Effector memory CD4-positive, alpha-beta T cell (primary cell): ENCODE measurements around the gene PAOX.

Source experiments
- DNase-seq, 3 donors: peaks; one replicate each; pipeline ENCODE4 v3.0.0-alpha.2; 2020
- H3K27ac ChIP-seq: 2 replicates; pipeline ENCODE4 v1.7.0; 2013; ENCODE audit warnings: mild to moderate bottlenecking, low read length, moderate library complexity; ENCODE audit not compliant: insufficient read depth, poor library complexity, severe bottlenecking
- H3K27me3 ChIP-seq: replicated peaks from 2 replicates; pipeline ENCODE4 v1.7.0; 2013; ENCODE audit warnings: mild to moderate bottlenecking, low read length; ENCODE audit not compliant: insufficient read depth, control insufficient read depth, poor library complexity, severe bottlenecking
- H3K36me3 ChIP-seq: 2 replicates; pipeline ENCODE4 v1.7.0; 2013; ENCODE audit warnings: mild to moderate bottlenecking, low read length, moderate library complexity; ENCODE audit not compliant: control insufficient read depth, insufficient read depth
- H3K4me1 ChIP-seq: 2 replicates; pipeline ENCODE4 v1.7.0; 2013; ENCODE audit warnings: low read length, mild to moderate bottlenecking; ENCODE audit not compliant: control insufficient read depth, insufficient read depth, poor library complexity, severe bottlenecking
- H3K4me3 ChIP-seq: 2 replicates; pipeline ENCODE4 v1.7.0; 2013; ENCODE audit warnings: low read length, low read depth, mild to moderate bottlenecking; ENCODE audit not compliant: insufficient read depth, poor library complexity, severe bottlenecking
- H3K9me3 ChIP-seq: 2 replicates; pipeline ENCODE4 v1.7.0; 2013; ENCODE audit warnings: mild to moderate bottlenecking, low read length, moderate library complexity; ENCODE audit not compliant: control insufficient read depth
- total RNA-seq, 3 donors: gene quantifications; one replicate each; lab custom pipeline; 2026; lab: John Stamatoyannopoulos, UW

Gene PAOX
- total RNA-seq = 1.2 to 2.1 (median 1.2) reads per million in 3 donors

- Histone ChIP-seq H3K4me1 (peaks cover 13% of the 10 kb centered on the region), H3K27me3 (no peaks in the 10 kb centered on the region), H3K4me3 (peak within 1 kb of the TSS; percentile 96), H3K9me3 (no peaks in the 10 kb centered on the region), H3K27ac (peak within 1 kb of the TSS; percentile 51), H3K36me3 (no peaks in the 10 kb centered on the region)
- peak; percentile 53 to 61 (median 55) for DNase-seq
Observed at GRCh38 chr10:133379152-133379800, at the start of gene PAOX. PAOX (plus strand) TSS chr10:133379262; CDS start chr10:133379317, 55 bp downstream.

GRCh38 chr10:133329491-133330202, 49.4 kb upstream of the PAOX start:
- Histone ChIP-seq H3K4me1 (peaks cover 22% of the 10 kb centered on the region), H3K27me3 (peaks cover 39% of the 10 kb centered on the region), H3K9me3 (no peaks in the 10 kb centered on the region), H3K27ac (no peak overlapping the region), H3K4me3 (no peak overlapping the region), H3K36me3 (no peaks in the 10 kb centered on the region)
- DNase-seq = peak; percentile 70 to 76 (median 75)

- Histone ChIP-seq H3K36me3 (no peaks in the 10 kb centered on the region), H3K4me1 (peaks cover 35% of the 10 kb centered on the region), H3K27me3 (peaks cover 15% of the 10 kb centered on the region), H3K4me3 (no peak overlapping the region), H3K9me3 (no peaks in the 10 kb centered on the region), H3K27ac (no peak overlapping the region)
- DNase-seq = no peak
Observed at GRCh38 chr10:133332936-133333699, 45.9 kb upstream of the PAOX start.

GRCh38 chr10:133334503-133335245, 44.4 kb upstream of the PAOX start:
- no peaks in the 10 kb centered on the region for H3K9me3 ChIP-seq
- DNase-seq = no peak
- H3K27ac ChIP-seq = peak overlapping the region; percentile 71

GRCh38 chr10:133335246-133336117, 43.6 kb upstream of the PAOX start:
- peak overlapping the region; percentile 71 for H3K27ac ChIP-seq
- peak; percentile 79 to 87 (median 82) for DNase-seq
- peak overlapping the region; percentile 57 for H3K4me3 ChIP-seq
- H3K36me3 ChIP-seq = no peaks in the 10 kb centered on the region
- no peaks in the 10 kb centered on the region for H3K27me3 ChIP-seq
- H3K9me3 ChIP-seq = no peaks in the 10 kb centered on the region
- H3K4me1 ChIP-seq = peaks cover 28% of the 10 kb centered on the region

More at GRCh38 chr10:133334503-133335245, 44.4 kb upstream of the PAOX start:
- Histone ChIP-seq H3K4me3 (peak overlapping the region; percentile 57), H3K36me3 (no peaks in the 10 kb centered on the region), H3K4me1 (peaks cover 31% of the 10 kb centered on the region), H3K27me3 (no peaks in the 10 kb centered on the region)

GRCh38 chr10:133336118-133336576, 42.9 kb upstream of the PAOX start:
- Histone ChIP-seq H3K9me3 (no peaks in the 10 kb centered on the region), H3K4me1 (peaks cover 28% of the 10 kb centered on the region), H3K36me3 (no peaks in the 10 kb centered on the region), H3K27ac (peak overlapping the region; percentile 71), H3K27me3 (no peaks in the 10 kb centered on the region), H3K4me3 (peak overlapping the region; percentile 57)
- no peak for DNase-seq

GRCh38 chr10:133336577-133337369, 42.3 kb upstream of the PAOX start, which contains the start of gene CALY:
CALY (minus strand) TSS chr10:133336896; CDS start chr10:133328989, 7,907 bp downstream.
- no peaks in the 10 kb centered on the region for H3K36me3 ChIP-seq
- H3K9me3 ChIP-seq = no peaks in the 10 kb centered on the region
- peak; percentile 85 to 94 (median 87) for DNase-seq
- no peaks in the 10 kb centered on the region for H3K27me3 ChIP-seq
- H3K27ac ChIP-seq = peak within 1 kb of the TSS; percentile 71
- peak within 1 kb of the TSS; percentile 57 for H3K4me3 ChIP-seq
- peaks cover 28% of the 10 kb centered on the region for H3K4me1 ChIP-seq

- peak overlapping the region; percentile 24 for H3K4me3 ChIP-seq
- no peaks in the 10 kb centered on the region for H3K9me3 ChIP-seq
- peaks cover 28% of the 10 kb centered on the region for H3K4me1 ChIP-seq
- no peaks in the 10 kb centered on the region for H3K36me3 ChIP-seq
- no peak for DNase-seq
- no peaks in the 10 kb centered on the region for H3K27me3 ChIP-seq
- H3K27ac ChIP-seq = no peak overlapping the region
Observed at GRCh38 chr10:133337370-133337725, 41.7 kb upstream of the PAOX start.
